H9 (cell line): ENCODE measurements around the gene RIMBP2. TPM values are rescaled to one million over a fixed set of nuclear protein-coding genes. Genes with fewer than 3 reads are reported as not detected.

Experiments used
- DNase-seq: peaks from one replicate; pipeline ENCODE4 v3.0.0-alpha.2; 2017
- H2AFZ ChIP-seq: one replicate; pipeline ENCODE4 v1.6.1; 2013; ENCODE audit warnings: mild to moderate bottlenecking, low read length, control low read depth, moderate library complexity
- H2AK5ac ChIP-seq: 2 replicates; pipeline ENCODE4 v1.6.1; 2013; ENCODE audit warnings: low read length, control low read depth, mixed read lengths; ENCODE audit not compliant: insufficient read length
- H2BK120ac ChIP-seq: one replicate; pipeline ENCODE4 v1.6.1; 2013; ENCODE audit warnings: low read depth, mild to moderate bottlenecking, low read length, control low read depth, inconsistent platforms; ENCODE audit not compliant: poor library complexity, severe bottlenecking
- H2BK12ac ChIP-seq: 2 replicates; pipeline ENCODE4 v1.6.1; 2013; ENCODE audit warnings: low read length, control low read depth, mixed read lengths, low read depth; ENCODE audit not compliant: insufficient read length
- H2BK15ac ChIP-seq: 2 replicates; pipeline ENCODE4 v1.6.1; 2013; ENCODE audit warnings: low read depth, low read length, control low read depth
- H2BK20ac ChIP-seq: one replicate; pipeline ENCODE4 v1.6.1; 2013; ENCODE audit warnings: low read depth, mild to moderate bottlenecking, low read length, control low read depth, inconsistent platforms; ENCODE audit not compliant: poor library complexity, severe bottlenecking
- H2BK5ac ChIP-seq: 2 replicates; pipeline ENCODE4 v1.6.1; 2013; ENCODE audit warnings: low read length, control low read depth, mixed read lengths; ENCODE audit not compliant: insufficient read length
- H3K14ac ChIP-seq: 2 replicates; pipeline ENCODE4 v1.6.1; 2013; ENCODE audit warnings: low read length, control low read depth; ENCODE audit not compliant: insufficient read depth
- H3K18ac ChIP-seq: 2 replicates; pipeline ENCODE4 v1.6.1; 2013; ENCODE audit warnings: low read depth, mild to moderate bottlenecking, mixed read lengths, low read length, control low read depth; ENCODE audit not compliant: insufficient read length
- H3K23ac ChIP-seq: 2 replicates; pipeline ENCODE4 v1.6.1; 2013; ENCODE audit warnings: low read length, control low read depth, mixed read lengths, low read depth; ENCODE audit not compliant: insufficient read length
- H3K23me2 ChIP-seq: 2 replicates; pipeline ENCODE4 v1.6.1; 2013; ENCODE audit warnings: low read depth, mild to moderate bottlenecking, mixed read lengths, low read length, control low read depth; ENCODE audit not compliant: insufficient read length, poor library complexity, severe bottlenecking
- H3K27ac ChIP-seq: 2 replicates; pipeline ENCODE4 v1.5.1; 2013; ENCODE audit warnings: low read length, control low read depth, mixed read lengths, low read depth; ENCODE audit not compliant: insufficient read length
- H3K27me3 ChIP-seq: 2 replicates; pipeline ENCODE4 v1.6.1; 2013; ENCODE audit warnings: low read length, control low read depth, inconsistent platforms; ENCODE audit not compliant: insufficient read depth
- H3K4ac ChIP-seq: 2 replicates; pipeline ENCODE4 v1.6.1; 2013; ENCODE audit warnings: low read depth, mild to moderate bottlenecking, control low read depth, inconsistent platforms, low read length, moderate library complexity
- H3K4me1 ChIP-seq: 2 replicates; pipeline ENCODE4 v1.6.1; 2013; ENCODE audit warnings: low read length, control low read depth, inconsistent platforms; ENCODE audit not compliant: insufficient read depth
- H3K4me2 ChIP-seq: 2 replicates; pipeline ENCODE4 v1.6.1; 2013; ENCODE audit warnings: low read length, control low read depth, mixed read lengths; ENCODE audit not compliant: insufficient read length, insufficient read depth
- H3K56ac ChIP-seq: 2 replicates; pipeline ENCODE4 v1.6.1; 2013; ENCODE audit warnings: low read depth, mild to moderate bottlenecking, mixed read lengths, low read length, control low read depth; ENCODE audit not compliant: insufficient read length
- H3K79me1 ChIP-seq: 2 replicates; pipeline ENCODE4 v1.6.1; 2013; ENCODE audit warnings: low read depth, mild to moderate bottlenecking, moderate library complexity, low read length, control low read depth, inconsistent platforms; ENCODE audit not compliant: insufficient read depth, poor library complexity, severe bottlenecking
- H3K79me2 ChIP-seq: 2 replicates; pipeline ENCODE4 v1.6.1; 2013; ENCODE audit warnings: low read length, control low read depth, inconsistent platforms; ENCODE audit not compliant: insufficient read depth
- H3K9ac ChIP-seq: 2 replicates; pipeline ENCODE4 v1.6.1; 2013; ENCODE audit warnings: low read length, control low read depth, mixed read lengths; ENCODE audit not compliant: insufficient read length; ENCODE audit errors: extremely low read depth
- H3K9me3 ChIP-seq: one replicate; pipeline ENCODE4 v1.6.1; 2013; ENCODE audit warnings: low read depth, low read length, inconsistent platforms; ENCODE audit not compliant: control insufficient read depth
- H3T11ph ChIP-seq: one replicate; pipeline ENCODE4 v1.6.1; 2013; ENCODE audit warnings: mild to moderate bottlenecking, low read length, control low read depth, inconsistent platforms
- H4K20me1 ChIP-seq: one replicate; pipeline ENCODE4 v1.6.1; 2013; ENCODE audit not compliant: control insufficient read depth, insufficient read length, insufficient read depth
- H4K5ac ChIP-seq: 2 replicates; pipeline ENCODE4 v1.6.1; 2013; ENCODE audit warnings: low read depth, mild to moderate bottlenecking, mixed read lengths, low read length, control low read depth; ENCODE audit not compliant: insufficient read length
- H4K8ac ChIP-seq: replicated peaks from 2 replicates; pipeline ENCODE4 v1.6.1; 2013; ENCODE audit warnings: low read length, control low read depth, mixed read lengths, low read depth; ENCODE audit not compliant: insufficient read length
- H4K91ac ChIP-seq: 2 replicates; pipeline ENCODE4 v1.6.1; 2013; ENCODE audit warnings: low read depth, mild to moderate bottlenecking, moderate library complexity, mixed read lengths, low read length, control low read depth; ENCODE audit not compliant: insufficient read length
- H3K27ac Mint-ChIP-seq, 3 experiments: 2 replicates in 2 of 3; 3 replicates in 1 of 3; pipeline ENCODE4 v1.8.0; 2020 to 2021; ENCODE audit warnings: mixed read lengths in 3 of 3, mild to moderate bottlenecking in 1 of 3, moderate library complexity in 1 of 3
- H3K27me3 Mint-ChIP-seq: 2 replicates; pipeline ENCODE4 v1.8.0; 2021; ENCODE audit warnings: low read depth, mild to moderate bottlenecking, moderate library complexity, mixed read lengths
- H3K36me3 Mint-ChIP-seq, 3 experiments: 2 replicates in 2 of 3; 3 replicates in 1 of 3; pipeline ENCODE4 v1.8.0; 2020 to 2021; ENCODE audit warnings: low read depth in 3 of 3, mixed read lengths in 3 of 3; ENCODE audit not compliant: insufficient read depth in 1 of 3
- H3K4me1 Mint-ChIP-seq, 2 experiments: 2 replicates each; pipeline ENCODE4 v1.8.0; 2020; ENCODE audit warnings: mixed read lengths in 2 of 2
- H3K4me3 Mint-ChIP-seq, 2 experiments: 2 replicates in 1 of 2; 3 replicates in 1 of 2; pipeline ENCODE4 v1.8.0; 2020 to 2021; ENCODE audit warnings: mild to moderate bottlenecking in 2 of 2, mixed read lengths in 2 of 2, moderate library complexity in 1 of 2
- H3K9me3 Mint-ChIP-seq, 2 experiments: 2 replicates in 1 of 2; 3 replicates in 1 of 2; pipeline ENCODE4 v1.8.0; 2020; ENCODE audit warnings: mild to moderate bottlenecking in 2 of 2, mixed read lengths in 2 of 2, moderate library complexity in 1 of 2
- CTCF ChIP-seq: fragments of 200-600 bp; sonication (generic); conservative IDR thresholded peaks from 3 replicates; pipeline ENCODE4 v1.8.0; 2021; ENCODE audit warnings: antibody characterized with exemption, mild to moderate bottlenecking
- WGBS: extraction: QIAGEN DNeasy Blood & Tissue Kit; methylation state at CpG from one replicate; pipeline ENCODE4 v1.1.7; 2013; ENCODE audit warnings: missing lambda C conversion rate, low lambda C conversion rate, mixed read lengths; ENCODE audit not compliant: insufficient read length; ENCODE audit errors: extremely low coverage; 5-methylcytosine and 5-hydroxymethylcytosine counted together
- total RNA-seq: library from RNA; stranded (reverse); gene quantifications from 2 replicates; pipeline ENCODE4 v1.2.1, GENCODE V29; 2021

Gene RIMBP2
- total RNA-seq, 1 experiment from 2014 or later: 0.70 TPM

GRCh38 chr12:130707571-130707891, 8.6 kb downstream of the RIMBP2 start:
- H3K79me2 ChIP-seq: no peaks in the 10 kb centered on the region
- H3K9me3 ChIP-seq: no peaks in the 10 kb centered on the region
- H3K4me1 Mint-ChIP-seq: peaks cover 7 to 22% of the 10 kb centered on the region in 2 experiments
- H2AFZ ChIP-seq: no peak overlapping the region
- no peak overlapping the region for H4K5ac ChIP-seq
- no peaks in the 10 kb centered on the region for H3K36me3 Mint-ChIP-seq
- H3K27ac Mint-ChIP-seq: no peak overlapping the region
- no peak overlapping the region for H2BK12ac ChIP-seq
- no peak overlapping the region for H2BK5ac ChIP-seq
- no peak overlapping the region for H3K4me2 ChIP-seq
- H3K27ac ChIP-seq: no peak overlapping the region
- no peak overlapping the region for H2BK120ac ChIP-seq
- H3K9ac ChIP-seq: no peak overlapping the region
- TF ChIP-seq CTCF: no peak
- no peaks in the 10 kb centered on the region for H4K20me1 ChIP-seq
- no peak overlapping the region for H2BK20ac ChIP-seq
- peak; percentile 19 for DNase-seq
- H4K91ac ChIP-seq: no peak overlapping the region
- H4K8ac ChIP-seq: no peak overlapping the region
- no peak overlapping the region for H2AK5ac ChIP-seq
- no peaks in the 10 kb centered on the region for H3K23me2 ChIP-seq
- no peaks in the 10 kb centered on the region for H3K79me1 ChIP-seq
- H3K18ac ChIP-seq: no peak overlapping the region
- H3K9me3 Mint-ChIP-seq: peaks cover 0 to 1% of the 10 kb centered on the region in 2 experiments; a peak in 1 of 5 replicates
- H3K27me3 Mint-ChIP-seq: peaks cover 53% of the 10 kb centered on the region
- no peak overlapping the region for H3T11ph ChIP-seq
- no peak overlapping the region for H2BK15ac ChIP-seq
- no peak overlapping the region for H3K23ac ChIP-seq
- H3K4me3 Mint-ChIP-seq: no peak overlapping the region
- no CpG with 5 or more reads among the region's 8 CpGs for WGBS
- H3K4me1 ChIP-seq: no peaks in the 10 kb centered on the region
- H3K27me3 ChIP-seq: no peaks in the 10 kb centered on the region
- H3K4ac ChIP-seq: no peak overlapping the region
- H3K14ac ChIP-seq: no peak overlapping the region
- H3K56ac ChIP-seq: no peak overlapping the region
